H1 (cell line): ENCODE results near the gene KATNAL1. TPM values are rescaled to one million over a fixed set of nuclear protein-coding genes. Genes with fewer than 3 reads are reported as not detected.

Experiments used
- CTCF ChIA-PET: fragments of 300-600 bp; sonication (Branson Sonifier 250); formaldehyde crosslinking; loops from one replicate; lab custom pipeline; 2021; ENCODE audit not compliant: partially characterized antibody; lab: Charles Lee
- POLR2A ChIA-PET: fragments of 300-600 bp; sonication (Branson Sonifier 250); formaldehyde crosslinking; loops from one replicate; lab custom pipeline; 2021; ENCODE audit warnings: inconsistent platforms; ENCODE audit not compliant: partially characterized antibody; lab: Charles Lee
- DNase-seq, 2 experiments: peaks; one replicate each; pipeline versions ENCODE4 v3.0.0 to v3.0.0-alpha.2; 2010 to 2022; ENCODE audit warnings: low spot score in 2 of 2, low read depth in 1 of 2, mixed read lengths in 1 of 2
- FAIRE-seq: peaks from 2 replicates; lab custom pipeline; 2011; peaks lifted over from hg19 to GRCh38; lab: Jason Lieb, UNC
- H2AFZ ChIP-seq: 2 replicates; pipeline ENCODE4 v1.8.1; 2012; ENCODE audit warnings: low read length, inconsistent platforms
- H2AK5ac ChIP-seq: 2 replicates; pipeline ENCODE4 v1.6.1; 2013; ENCODE audit warnings: low read depth, low read length
- H2BK120ac ChIP-seq: replicated peaks from 2 replicates; pipeline ENCODE3; 2013; ENCODE audit warnings: low read depth, low read length, inconsistent platforms
- H2BK12ac ChIP-seq: 2 replicates; pipeline ENCODE4 v1.6.1; 2013; ENCODE audit warnings: low read depth, low read length
- H2BK15ac ChIP-seq: 2 replicates; pipeline ENCODE4 v1.6.1; 2013; ENCODE audit warnings: low read length
- H2BK20ac ChIP-seq: 2 replicates; pipeline ENCODE4 v1.6.1; 2013; ENCODE audit warnings: low read length
- H2BK5ac ChIP-seq: 2 replicates; pipeline ENCODE4 v1.6.1; 2013; ENCODE audit warnings: low read depth, low read length
- H3K14ac ChIP-seq: 2 replicates; pipeline ENCODE4 v1.6.1; 2013; ENCODE audit warnings: inconsistent platforms; ENCODE audit not compliant: insufficient read length
- H3K18ac ChIP-seq: 2 replicates; pipeline ENCODE4 v1.6.1; 2013; ENCODE audit warnings: low read length; ENCODE audit errors: extremely low read depth
- H3K23ac ChIP-seq: 2 replicates; pipeline ENCODE4 v1.6.1; 2013; ENCODE audit warnings: inconsistent platforms; ENCODE audit not compliant: insufficient read length
- H3K23me2 ChIP-seq: 2 replicates; pipeline ENCODE4 v1.6.1; 2013; ENCODE audit warnings: low read depth, low read length
- H3K27ac ChIP-seq: 2 replicates; pipeline ENCODE4 v1.6.1; 2011; ENCODE audit warnings: low read depth, low read length, inconsistent platforms
- H3K27me3 ChIP-seq, 4 experiments: replicated peaks in 1 of 4; 1 replicate in 1 of 4; 2 replicates in 3 of 4; pipeline versions ENCODE4 v1.6.1 to v1.8.1; 2011 to 2013; ENCODE audit warnings: low read length in 3 of 4, mild to moderate bottlenecking in 3 of 4, inconsistent platforms in 2 of 4, mixed read lengths in 2 of 4, moderate library complexity in 1 of 4; ENCODE audit not compliant: control insufficient read depth in 3 of 4, insufficient read depth in 3 of 4; ENCODE audit errors: extremely low read depth in 1 of 4
- H3K36me3 ChIP-seq, 4 experiments: 2 replicates each; pipeline versions ENCODE4 v1.6.1 to v1.8.1; 2011 to 2013; ENCODE audit warnings: mild to moderate bottlenecking in 4 of 4, low read length in 3 of 4, moderate library complexity in 2 of 4, control low read depth in 1 of 4, inconsistent platforms in 1 of 4; ENCODE audit not compliant: insufficient read depth in 4 of 4, control insufficient read depth in 2 of 4
- H3K4ac ChIP-seq: replicated peaks from 2 replicates; pipeline ENCODE3; 2013; ENCODE audit warnings: low read length, low read depth, mixed read lengths, inconsistent platforms; ENCODE audit not compliant: insufficient read length
- H3K4me1 ChIP-seq, 4 experiments: replicated peaks in 1 of 4; 1 replicate in 1 of 4; 2 replicates in 3 of 4; pipeline versions ENCODE4 v1.6.1 to v1.8.1; 2011 to 2013; ENCODE audit warnings: low read length in 3 of 4, inconsistent platforms in 2 of 4, mixed read lengths in 1 of 4; ENCODE audit not compliant: insufficient read depth in 4 of 4, control insufficient read depth in 3 of 4
- H3K4me2 ChIP-seq, 2 experiments: 2 replicates each; pipeline versions ENCODE4 v1.6.1 to v1.8.1; 2011 to 2013; ENCODE audit warnings: low read depth in 2 of 2, low read length in 2 of 2, control low read depth in 1 of 2, inconsistent platforms in 1 of 2, mild to moderate bottlenecking in 1 of 2; ENCODE audit not compliant: insufficient read depth in 1 of 2
- H3K4me3 ChIP-seq, 4 experiments: fragments of 200-600, 300-600 bp in 1 of 4; sonication (generic), shearing (Covaris generic), sonication (Bioruptor Twin) in 1 of 4; 2 replicates each; pipeline versions ENCODE4 v1.5.1 to v1.8.1; 2011 to 2016; ENCODE audit warnings: low read length in 4 of 4, low read depth in 3 of 4, control low read depth in 2 of 4, inconsistent platforms in 2 of 4, mild to moderate bottlenecking in 2 of 4, mixed read lengths in 1 of 4, moderate library complexity in 1 of 4; ENCODE audit not compliant: insufficient read depth in 2 of 4; ENCODE audit errors: extremely low read depth in 1 of 4
- H3K56ac ChIP-seq: replicated peaks from 2 replicates; pipeline ENCODE3; 2013; ENCODE audit warnings: low read depth, mild to moderate bottlenecking, mixed read lengths, low read length, inconsistent platforms; ENCODE audit not compliant: insufficient read length
- H3K79me1 ChIP-seq: 2 replicates; pipeline ENCODE4 v1.6.1; 2013; ENCODE audit warnings: low read depth, low read length, control low read depth
- H3K79me2 ChIP-seq, 2 experiments: 2 replicates each; pipeline versions ENCODE4 v1.6.1 to v1.8.1; 2012 to 2013; ENCODE audit warnings: low read length in 2 of 2, mild to moderate bottlenecking in 2 of 2, inconsistent platforms in 1 of 2; ENCODE audit not compliant: insufficient read depth in 2 of 2, control insufficient read depth in 1 of 2
- H3K9ac ChIP-seq, 4 experiments: replicated peaks in 1 of 4; 1 replicate in 1 of 4; 2 replicates in 3 of 4; pipeline versions ENCODE4 v1.6.1 to v1.8.1; 2011 to 2013; ENCODE audit warnings: low read depth in 3 of 4, low read length in 3 of 4, control low read depth in 2 of 4, mild to moderate bottlenecking in 2 of 4, moderate library complexity in 2 of 4, inconsistent platforms in 1 of 4; ENCODE audit errors: extremely low read depth in 1 of 4
- H3K9me3 ChIP-seq, 2 experiments: 2 replicates each; pipeline versions ENCODE4 v1.6.1 to v1.8.1; 2012 to 2013; ENCODE audit warnings: mild to moderate bottlenecking in 2 of 2, moderate library complexity in 2 of 2, control low read depth in 1 of 2, inconsistent platforms in 1 of 2, low read depth in 1 of 2, low read length in 1 of 2, mixed read lengths in 1 of 2; ENCODE audit not compliant: insufficient read depth in 2 of 2
- H4K20me1 ChIP-seq, 2 experiments: replicated peaks in 1 of 2; 2 replicates each; pipeline versions ENCODE3 to v1.8.1; 2011 to 2013; ENCODE audit warnings: inconsistent platforms in 2 of 2, low read length in 2 of 2, mild to moderate bottlenecking in 1 of 2; ENCODE audit not compliant: insufficient read depth in 2 of 2, control insufficient read depth in 1 of 2
- H4K5ac ChIP-seq: 2 replicates; pipeline ENCODE4 v1.6.1; 2013; ENCODE audit warnings: low read length, low read depth, mixed read lengths, inconsistent platforms; ENCODE audit not compliant: insufficient read length
- H4K8ac ChIP-seq: 2 replicates; pipeline ENCODE4 v1.8.0; 2013; ENCODE audit warnings: mild to moderate bottlenecking, moderate library complexity, low read length, inconsistent platforms; ENCODE audit not compliant: insufficient read depth; ENCODE audit errors: extremely low read depth
- H4K91ac ChIP-seq: replicated peaks from 2 replicates; pipeline ENCODE3; 2013; ENCODE audit warnings: low read length, mixed read lengths, inconsistent platforms; ENCODE audit not compliant: insufficient read length
- BACH1 ChIP-seq: IDR thresholded peaks from 2 replicates; pipeline ENCODE4 v1.6.1; 2012; ENCODE audit warnings: low read length, improper control_type of control experiment
- BCL11A ChIP-seq, 2 experiments: IDR thresholded peaks; one replicate each; pipeline ENCODE4 v1.6.1; 2011; ENCODE audit warnings: low read depth in 2 of 2, low read length in 2 of 2, mild to moderate bottlenecking in 2 of 2
- CBX5 ChIP-seq: fragments of 300-800, 300-1000 bp; sonication (generic); IDR thresholded peaks from 2 replicates; pipeline ENCODE4 v1.7.1; 2016; ENCODE audit warnings: antibody characterized with exemption, low read length, low read depth
- CHD2 ChIP-seq: IDR thresholded peaks from 2 replicates; pipeline ENCODE4 v1.6.1; 2012; ENCODE audit warnings: low read length, improper control_type of control experiment
- EGR1 ChIP-seq: IDR thresholded peaks from 2 replicates; pipeline ENCODE4 v1.6.1; 2011; ENCODE audit warnings: low read depth, low read length, borderline replicate concordance
- HDAC2 ChIP-seq, 2 experiments: fragments of 300-600 bp in 1 of 2; sonication (generic) in 1 of 2; IDR thresholded peaks; 2 replicates each; pipeline ENCODE4 v1.6.1; 2011 to 2012; ENCODE audit warnings: low read depth in 2 of 2, low read length in 2 of 2, mild to moderate bottlenecking in 2 of 2, moderate library complexity in 2 of 2, borderline replicate concordance in 1 of 2, inconsistent platforms in 1 of 2
- KDM5A ChIP-seq: fragments of 200-600 bp; IDR thresholded peaks from 2 replicates; pipeline ENCODE4 v1.7.1; 2012; ENCODE audit warnings: mild to moderate bottlenecking, low read length, inconsistent platforms, mixed read lengths
- POU5F1 ChIP-seq: IDR thresholded peaks from 2 replicates; pipeline ENCODE4 v1.6.1; 2011; ENCODE audit warnings: low read depth, mild to moderate bottlenecking, low read length, moderate library complexity
- RBBP5 ChIP-seq: IDR thresholded peaks from 2 replicates; pipeline ENCODE4 v1.7.1; 2012; ENCODE audit warnings: low read depth, mild to moderate bottlenecking, inconsistent platforms, low read length, moderate library complexity, borderline replicate concordance
- RFX5 ChIP-seq: IDR thresholded peaks from 2 replicates; pipeline ENCODE4 v1.6.1; 2011; ENCODE audit warnings: low read depth, low read length, improper control_type of control experiment, borderline replicate concordance
- SAP30 ChIP-seq: fragments of 300-600 bp; sonication (generic); IDR thresholded peaks from 2 replicates; pipeline ENCODE4 v1.7.1; 2012; ENCODE audit warnings: low read length, moderate library complexity, mild to moderate bottlenecking, inconsistent platforms; ENCODE audit not compliant: insufficient read depth, insufficient replicate concordance
- SIRT6 ChIP-seq: IDR thresholded peaks from one replicate; pipeline ENCODE4 v1.7.1; 2012; ENCODE audit warnings: low read length, inconsistent platforms
- TAF1 ChIP-seq: IDR thresholded peaks from 2 replicates; pipeline ENCODE4 v1.6.1; 2011; ENCODE audit warnings: mild to moderate bottlenecking, low read depth, low read length
- TBP ChIP-seq: IDR thresholded peaks from 2 replicates; pipeline ENCODE4 v1.6.1; 2011; ENCODE audit warnings: low read depth, low read length, improper control_type of control experiment
- YY1 ChIP-seq: IDR thresholded peaks from 2 replicates; pipeline ENCODE4 v1.6.1; 2011; ENCODE audit warnings: low read depth, mild to moderate bottlenecking, low read length
- ZNF274 ChIP-seq: IDR thresholded peaks from 2 replicates; pipeline ENCODE4 v1.7.0; 2012; ENCODE audit warnings: low read length, borderline replicate concordance; ENCODE audit errors: extremely low read depth
- WGBS, 2 experiments: shearing (Covaris generic) in 1 of 2; methylation state at CpG; one replicate each; pipeline versions ENCODE4 v1.1.6 to v1.1.7; 2013 to 2015; ENCODE audit warnings: low lambda C conversion rate in 2 of 2, mixed read lengths in 2 of 2, inconsistent platforms in 1 of 2, low coverage in 1 of 2, missing lambda C conversion rate in 1 of 2; ENCODE audit not compliant: insufficient replicate concordance in 2 of 2, insufficient coverage in 1 of 2, insufficient read length in 1 of 2; ENCODE audit errors: extremely low coverage in 1 of 2, missing lambda C conversion rate in 1 of 2; 5-methylcytosine and 5-hydroxymethylcytosine counted together
- polyA plus RNA-seq, 7 experiments: library from polyadenylated mRNA; depleted of rRNA in 3 of 7; stranded (reverse) in 5 of 7; unstranded in 2 of 7; fragments of >200 nt in 5 of 7; fragments of 200-250 nt in 2 of 7; gene quantifications; 1 replicate in 5 of 7; 2 replicates in 1 of 7; 4 replicates in 1 of 7; pipeline versions ENCODE4 v1.2.1 to v1.2.3, GENCODE V29; 2011 to 2013; ENCODE audit warnings: missing spikeins in 2 of 7, mixed read lengths in 2 of 7
- total RNA-seq: library from RNA; stranded (reverse); fragmentation: NEBNext Ultra II Directional; extraction: Animal tissue kit (Norgen Biotek cat#: 25700); gene quantifications from 2 replicates; pipeline ENCODE4 v1.2.1, GENCODE V29; 2021

KATNAL1 gene
- total and polyA plus RNA-seq, 2 of the 8 experiments (the other 6 are each of a cell fraction or from before 2014, with no cell fraction given): 4.0 to 13.2 TPM

DNA sequence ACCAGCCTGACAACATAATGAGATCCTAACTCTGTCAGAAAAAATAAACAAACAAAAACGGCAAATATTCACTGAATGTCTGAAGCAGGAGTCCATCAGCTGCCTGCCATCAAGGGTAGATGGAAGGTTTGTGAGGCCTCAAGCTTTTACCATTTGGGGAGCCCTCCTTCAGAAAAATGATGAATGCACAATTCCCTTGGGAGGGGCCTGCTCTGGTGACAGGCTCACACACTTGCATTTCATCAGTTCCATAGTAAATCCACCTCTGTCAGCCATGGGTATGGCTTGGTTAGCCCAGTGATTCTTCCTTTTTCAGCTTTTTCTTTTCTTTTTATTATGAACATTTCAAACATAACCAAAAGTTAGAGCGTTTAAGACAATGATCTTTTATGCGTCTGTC is 26.3 kb upstream of the KATNAL1 start:
- no peak overlapping the region for H4K8ac ChIP-seq
- no peaks in the 10 kb centered on the region for H3K9me3 ChIP-seq
- H3K14ac ChIP-seq: no peak overlapping the region
- no peaks in the 10 kb centered on the region for H4K20me1 ChIP-seq
- H3K27me3 ChIP-seq: no peaks in the 10 kb centered on the region; a peak in 1 of 7 replicates
- H2AFZ ChIP-seq: no peak overlapping the region
- H3K4ac ChIP-seq: no peak overlapping the region
- H3K4me3 ChIP-seq: no peak overlapping the region
- no peaks in the 10 kb centered on the region for H3K79me1 ChIP-seq
- H3K4me1 ChIP-seq: peaks cover 0 to 5% (median 2%) of the 10 kb centered on the region in 4 experiments; a peak in 3 of 7 replicates
- H2BK15ac ChIP-seq: no peak overlapping the region
- H3K36me3 ChIP-seq: no peaks in the 10 kb centered on the region
- H3K23me2 ChIP-seq: no peaks in the 10 kb centered on the region
- CTCF ChIA-PET: interaction anchor here (0.8 to 6.0 kb wide), 6 partner anchors 14 to 208 kb away, joined by 3 to 53 read pairs (median 3); no protein-coding TSS in a partner anchor
- no peak overlapping the region for H2BK20ac ChIP-seq
- WGBS, 2 experiments: 85% methylated on average over 3 of the region's 3 CpGs; no CpG with 5 or more reads in 1 of the 2 experiments
- no peak overlapping the region for H3K23ac ChIP-seq
- no peak overlapping the region for H2BK12ac ChIP-seq
- no peak overlapping the region for H3K56ac ChIP-seq
- POLR2A ChIA-PET: no interaction called here
- H2BK5ac ChIP-seq: no peak overlapping the region
- TF ChIP-seq TBP: no peak
- no peak for TF ChIP-seq CBX5
- TF ChIP-seq RFX5: no peak
- TF ChIP-seq POU5F1: no peak
- no peak for TF ChIP-seq BACH1
- TF ChIP-seq HDAC2 (IDR thresholded peaks at IDR 0.05; ENCODE audit: borderline replicate concordance in 1 of 2, low read depth in 2 of 2, low read length in 2 of 2): no peak
- no peak for TF ChIP-seq ZNF274
- no peak for TF ChIP-seq TAF1
- TF ChIP-seq SIRT6: no peak
- TF ChIP-seq SAP30: no peak
- no peak for TF ChIP-seq EGR1
- no peak for TF ChIP-seq YY1
- TF ChIP-seq KDM5A: no peak
- TF ChIP-seq RBBP5: no peak
- TF ChIP-seq BCL11A (IDR thresholded peaks at IDR 0.05; ENCODE audit: low read depth in 2 of 2, low read length in 2 of 2): no peak
- no peak for TF ChIP-seq CHD2
- TF ChIP-seq, all 59 proteins: peak for 0
- no peak overlapping the region for H2AK5ac ChIP-seq
- no peak overlapping the region for H3K27ac ChIP-seq
- H3K18ac ChIP-seq: no peak overlapping the region
- no peak overlapping the region for H2BK120ac ChIP-seq
- H3K79me2 ChIP-seq: no peaks in the 10 kb centered on the region
- H3K9ac ChIP-seq: no peak overlapping the region
- H3K4me2 ChIP-seq: no peak overlapping the region
- no peak overlapping the region for H4K91ac ChIP-seq
- no peak for DNase-seq
- H4K5ac ChIP-seq: no peak overlapping the region
- no peak for FAIRE-seq
